GM18508 (cell line): Measurements from ENCODE around the gene RNF19B.

Experiments used
- ATAC-seq: cut with Tn5 transposase; IDR thresholded peaks from one replicate; pipeline ENCODE4 v1.9.1; 2021; ENCODE audit warnings: moderate number of reproducible peaks; ENCODE audit not compliant: insufficient read depth, unreplicated experiment

Gene RNF19B

DNA sequence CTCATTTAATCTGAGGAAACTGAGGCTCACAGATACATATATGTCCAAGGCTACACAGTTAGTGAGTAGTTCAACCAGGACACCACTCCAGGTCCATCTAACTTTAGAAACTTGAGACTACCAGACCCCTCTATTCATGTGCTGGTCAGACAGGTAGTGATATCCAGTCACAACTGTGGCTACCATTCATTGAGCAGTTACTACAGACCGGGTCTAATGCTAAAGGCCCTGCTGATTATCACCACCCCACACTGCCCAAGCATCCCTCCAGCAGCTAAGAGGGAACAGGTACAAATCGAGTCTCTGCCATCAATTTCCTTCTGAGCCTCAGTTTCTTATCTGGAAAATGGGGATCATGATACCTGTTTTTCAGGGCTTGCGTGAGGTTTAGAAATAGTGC is 73.0 kb downstream of the RNF19B start:
- ATAC-seq = no peak

DNA sequence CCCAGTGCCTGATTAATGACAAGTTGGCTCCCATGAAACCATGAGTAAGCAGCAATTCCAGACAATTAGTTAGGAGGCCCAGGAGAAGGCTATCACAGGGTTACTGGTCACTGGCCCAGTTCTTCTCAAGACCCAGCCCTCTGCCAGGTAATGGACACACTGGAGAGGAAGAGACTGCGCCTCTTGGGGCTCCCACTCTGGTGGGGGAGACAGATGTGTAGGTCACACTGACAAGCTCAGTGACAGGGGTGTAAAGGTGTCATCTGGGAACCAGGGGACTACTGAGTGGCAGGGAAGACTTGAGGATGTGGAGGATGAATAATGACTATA is 73.4 kb downstream of the RNF19B start:
- ATAC-seq = no peak

DNA sequence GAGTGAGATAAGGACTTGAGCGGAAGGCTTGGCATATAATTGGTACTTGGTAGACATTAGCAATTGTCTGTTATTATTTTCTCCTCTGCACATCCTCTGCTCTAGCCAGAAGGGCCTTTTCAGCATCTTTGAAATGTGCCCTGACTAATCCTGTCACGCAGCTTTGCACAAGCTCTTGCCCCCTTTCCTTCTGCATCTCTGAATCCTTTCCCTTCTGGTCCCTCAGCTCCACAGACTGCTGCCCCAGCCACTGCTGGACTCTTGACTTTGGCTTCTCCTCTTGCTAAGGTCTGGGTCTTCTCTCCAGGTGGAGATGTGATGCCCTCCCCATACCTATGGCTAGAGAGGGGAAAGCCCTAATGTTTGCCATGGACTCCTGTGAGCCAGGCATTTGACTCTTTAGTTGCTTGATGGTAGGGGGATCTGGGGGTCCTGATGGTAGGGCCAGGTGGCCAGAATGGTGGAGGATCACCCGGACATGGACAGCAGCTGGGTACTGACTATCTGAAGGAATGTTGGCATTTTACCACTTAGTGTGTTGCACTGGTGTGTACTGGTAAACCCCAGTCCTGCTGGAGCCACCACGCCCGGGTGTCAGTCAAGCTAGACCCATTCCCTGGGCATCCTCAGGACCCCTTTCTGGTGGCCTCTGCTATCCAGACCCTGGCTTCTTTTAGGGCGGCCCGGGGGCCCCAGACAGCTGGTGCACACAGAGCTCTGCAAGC is 73.9 kb downstream of the RNF19B start:
- no peak for ATAC-seq

DNA sequence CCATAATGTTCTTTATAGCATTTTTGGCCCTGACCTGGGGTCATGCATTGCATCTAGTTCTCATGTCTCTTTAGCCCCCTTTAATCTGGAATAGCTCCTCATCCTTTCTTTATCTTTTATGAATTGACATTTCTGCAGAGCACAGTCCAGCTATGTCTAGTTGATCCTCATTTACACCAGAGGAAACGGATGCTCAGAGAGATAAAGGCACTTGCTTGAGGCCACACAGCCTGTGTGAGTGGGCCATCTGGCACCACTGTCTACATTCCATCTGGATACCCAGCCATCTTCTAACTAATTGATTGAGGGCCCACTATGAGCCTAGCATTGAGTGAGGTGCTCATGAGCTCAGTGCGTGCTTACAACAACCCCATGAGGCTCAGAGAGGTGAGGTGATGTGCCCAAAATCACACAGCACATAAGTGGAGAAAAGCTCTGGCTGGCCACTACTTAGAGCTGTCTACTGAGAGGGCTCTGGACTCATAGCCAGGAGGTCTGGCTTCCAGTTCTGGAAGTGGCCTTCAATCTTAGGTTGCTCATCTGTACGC is 74.8 kb downstream of the RNF19B start:
- no peak for ATAC-seq

DNA sequence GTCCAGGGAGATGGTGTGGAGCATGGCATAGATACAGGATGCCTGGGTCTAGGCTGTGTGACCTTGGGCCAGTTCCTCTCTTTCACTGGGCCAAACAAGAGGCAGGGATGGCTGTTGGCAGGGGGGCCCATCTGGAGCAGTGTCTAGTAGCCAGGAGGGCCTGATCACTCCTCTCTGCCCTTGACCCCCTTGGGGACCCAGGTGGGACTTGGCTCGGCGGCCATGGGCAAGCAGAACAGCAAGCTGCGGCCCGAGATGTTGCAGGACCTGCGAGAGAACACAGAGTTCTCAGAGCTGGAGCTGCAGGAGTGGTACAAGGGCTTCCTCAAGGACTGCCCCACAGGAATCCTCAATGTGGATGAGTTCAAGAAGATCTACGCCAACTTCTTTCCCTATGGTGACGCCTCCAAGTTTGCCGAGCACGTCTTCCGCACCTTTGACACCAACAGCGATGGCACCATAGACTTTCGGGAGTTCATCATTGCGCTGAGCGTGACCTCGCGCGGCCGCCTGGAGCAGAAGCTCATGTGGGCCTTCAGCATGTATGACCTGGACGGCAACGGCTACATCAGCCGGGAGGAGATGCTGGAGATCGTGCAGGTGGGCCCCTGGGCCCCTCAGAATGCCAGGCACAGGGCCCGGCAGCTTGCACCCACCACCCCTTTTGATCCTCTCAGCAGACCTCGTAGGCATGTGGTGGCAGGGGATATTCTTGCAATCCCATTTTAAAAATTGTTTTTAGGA is 75.8 kb downstream of the RNF19B start:
- ATAC-seq = no peak

DNA sequence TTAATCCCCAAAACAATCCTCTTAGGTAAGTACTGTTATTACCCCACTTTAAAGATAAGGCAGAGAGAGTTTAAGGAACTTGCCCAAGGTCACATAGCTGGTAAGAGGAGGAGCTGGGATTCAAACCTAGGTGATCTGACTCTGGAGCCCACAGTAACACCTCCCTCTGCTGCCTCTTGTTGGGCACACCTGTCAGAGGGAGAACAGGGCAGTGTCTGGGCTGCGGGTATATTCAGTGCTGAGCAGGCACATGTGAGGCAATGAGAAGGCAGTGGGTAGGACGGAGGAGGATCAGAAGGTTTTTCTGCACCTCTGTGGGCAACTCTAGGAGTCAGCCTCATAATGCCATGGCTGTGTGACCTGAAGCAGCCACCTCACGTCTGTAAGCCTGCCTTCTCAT is 76.5 kb downstream of the RNF19B start:
- ATAC-seq = no peak

DNA sequence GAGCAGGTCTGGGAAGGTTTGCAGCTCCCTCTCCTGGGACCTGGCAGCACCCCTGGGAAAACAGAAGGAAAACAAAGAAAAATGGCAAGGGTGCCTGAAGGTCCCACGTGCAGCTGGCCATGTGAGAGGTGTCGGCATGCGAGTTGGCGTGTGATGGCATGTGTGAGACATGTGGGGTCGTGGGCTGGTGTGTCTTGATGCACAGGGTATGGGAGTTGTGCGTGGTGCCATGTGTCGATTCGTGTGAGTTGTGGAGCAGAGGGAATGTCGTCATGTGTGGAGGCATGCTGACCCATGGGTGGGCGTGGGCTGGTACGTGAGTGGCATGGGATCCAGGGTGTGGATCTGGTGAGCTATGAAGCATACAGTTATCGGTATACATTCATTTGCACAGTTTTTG is 77.0 kb downstream of the RNF19B start:
- ATAC-seq = no peak

DNA sequence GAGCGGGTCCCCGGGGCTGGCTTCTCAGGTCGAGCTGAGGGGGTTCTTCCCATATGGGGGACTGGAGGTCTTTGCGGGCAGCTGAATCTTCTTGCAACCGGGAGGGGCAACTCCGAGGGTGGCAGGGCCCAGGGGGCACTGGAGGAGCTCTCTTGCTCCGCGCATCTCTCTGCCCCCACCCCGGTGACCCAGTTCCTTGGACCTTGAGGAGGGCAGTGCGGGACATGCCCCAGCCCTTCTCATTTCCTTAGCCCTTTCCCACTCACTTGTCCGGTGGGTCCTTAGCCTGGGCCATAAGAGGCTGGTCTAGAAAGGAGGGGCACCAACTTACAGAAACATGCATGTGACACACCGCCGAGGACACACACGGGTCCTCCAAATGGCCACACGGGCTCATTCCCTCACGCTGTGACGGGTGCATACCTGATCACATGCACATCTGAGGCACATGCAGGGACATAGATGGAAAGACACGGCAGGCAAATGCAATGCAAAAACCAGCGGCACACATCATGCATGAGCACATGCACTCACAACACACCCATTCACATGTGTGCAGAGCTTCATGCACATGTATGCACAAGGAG is 77.7 kb downstream of the RNF19B start:
- ATAC-seq = no peak
